CD14-positive monocyte (primary cell): Measurements from ENCODE around the gene TRAPPC6A. TPM values are rescaled to one million over a fixed set of nuclear protein-coding genes. Genes with fewer than 3 reads are reported as not detected.

Experiments used
- DNase-seq, 3 donors: peaks; one replicate each; pipeline ENCODE4 v3.0.0-alpha.2; 2011 to 2022
- H2AFZ ChIP-seq: 2 replicates; pipeline ENCODE4 v1.6.0; 2012; ENCODE audit warnings: mild to moderate bottlenecking, low read depth, low read length, inconsistent platforms; ENCODE audit not compliant: insufficient read depth, poor library complexity, severe bottlenecking
- H3K27ac ChIP-seq, 2 donors: 1 replicate in 1 of 2; 2 replicates in 1 of 2; pipeline ENCODE4 v1.5.1; 2012 to 2013; ENCODE audit warnings: low read length in 2 of 2, control low read depth in 1 of 2, inconsistent platforms in 1 of 2, low read depth in 1 of 2, mild to moderate bottlenecking in 1 of 2
- H3K27me3 ChIP-seq, 2 donors: one replicate each; pipeline versions ENCODE4 v1.6.0 to v1.6.1; 2011 to 2013; ENCODE audit warnings: low read length in 2 of 2; ENCODE audit not compliant: control insufficient read depth in 2 of 2, insufficient read depth in 2 of 2
- H3K36me3 ChIP-seq, 2 donors: replicated peaks in 1 of 2; 1 replicate in 1 of 2; 2 replicates in 1 of 2; pipeline versions ENCODE4 v1.5.1 to v1.6.1; 2012 to 2013; ENCODE audit warnings: low read length in 2 of 2, control low read depth in 1 of 2, inconsistent platforms in 1 of 2, mild to moderate bottlenecking in 1 of 2; ENCODE audit not compliant: insufficient read depth in 2 of 2, control insufficient read depth in 1 of 2
- H3K4me1 ChIP-seq, 2 donors: 1 replicate in 1 of 2; 2 replicates in 1 of 2; pipeline versions ENCODE4 v1.5.1 to v1.6.1; 2012 to 2013; ENCODE audit warnings: low read length in 2 of 2, control low read depth in 1 of 2, inconsistent platforms in 1 of 2, mild to moderate bottlenecking in 1 of 2, moderate library complexity in 1 of 2; ENCODE audit not compliant: insufficient read depth in 2 of 2, control insufficient read depth in 1 of 2
- H3K4me2 ChIP-seq: replicated peaks from 2 replicates; pipeline ENCODE3; 2012; ENCODE audit warnings: low read length, moderate library complexity, mild to moderate bottlenecking; ENCODE audit not compliant: poor library complexity, severe bottlenecking; ENCODE audit errors: extremely low read depth
- H3K4me3 ChIP-seq, 3 experiments: fragments of 200-600 bp in 1 of 3; sonication (generic) in 1 of 3; replicated peaks in 1 of 3; 1 replicate in 2 of 3; 2 replicates in 1 of 3; pipeline ENCODE4 v1.5.1; 2011 to 2013; ENCODE audit warnings: low read length in 3 of 3, mild to moderate bottlenecking in 3 of 3, control low read depth in 2 of 3, low read depth in 2 of 3, inconsistent platforms in 1 of 3, moderate library complexity in 1 of 3
- H3K79me2 ChIP-seq: 2 replicates; pipeline ENCODE4 v1.6.0; 2012; ENCODE audit warnings: mild to moderate bottlenecking, control low read depth, inconsistent platforms, low read length, moderate library complexity; ENCODE audit not compliant: insufficient read depth
- H3K9ac ChIP-seq: 2 replicates; pipeline ENCODE4 v1.6.0; 2017; ENCODE audit warnings: low read length, mild to moderate bottlenecking; ENCODE audit not compliant: insufficient read depth, poor library complexity, severe bottlenecking
- H3K9me3 ChIP-seq, 2 donors: replicated peaks in 1 of 2; 1 replicate in 1 of 2; 2 replicates in 1 of 2; pipeline versions ENCODE4 v1.5.1 to v1.6.1; 2012 to 2013; ENCODE audit warnings: low read length in 2 of 2, control low read depth in 1 of 2; ENCODE audit not compliant: control insufficient read depth in 1 of 2, insufficient read depth in 1 of 2
- H4K20me1 ChIP-seq: 2 replicates; pipeline ENCODE4 v1.6.0; 2012; ENCODE audit warnings: mild to moderate bottlenecking, low read length, control low read depth, moderate library complexity; ENCODE audit not compliant: insufficient read depth
- H3K27ac Mint-ChIP-seq, 7 donors: one replicate each; pipeline ENCODE4 v1.8.0; 2020; ENCODE audit warnings: mild to moderate bottlenecking in 7 of 7, mixed read lengths in 7 of 7, moderate library complexity in 6 of 7, inconsistent platforms in 2 of 7
- H3K27me3 Mint-ChIP-seq, 3 donors: one replicate each; pipeline ENCODE4 v1.8.0; 2021 to 2022; ENCODE audit warnings: low read depth in 3 of 3, mild to moderate bottlenecking in 3 of 3, mixed read lengths in 3 of 3, moderate library complexity in 3 of 3, inconsistent platforms in 1 of 3
- H3K36me3 Mint-ChIP-seq, 2 donors: one replicate each; pipeline ENCODE4 v1.8.0; 2020; ENCODE audit warnings: mixed read lengths in 2 of 2, inconsistent platforms in 1 of 2, mild to moderate bottlenecking in 1 of 2
- H3K4me1 Mint-ChIP-seq: one replicate; pipeline ENCODE4 v1.8.0; 2020; ENCODE audit warnings: mild to moderate bottlenecking, mixed read lengths
- H3K4me3 Mint-ChIP-seq, 2 donors: one replicate each; pipeline ENCODE4 v1.8.0; 2020; ENCODE audit warnings: mild to moderate bottlenecking in 2 of 2, mixed read lengths in 2 of 2, moderate library complexity in 1 of 2
- H3K9me3 Mint-ChIP-seq, 7 donors: one replicate each; pipeline ENCODE4 v1.8.0; 2020 to 2022; ENCODE audit warnings: mixed read lengths in 7 of 7, mild to moderate bottlenecking in 6 of 7, moderate library complexity in 6 of 7, inconsistent platforms in 2 of 7
- WGBS: methylation state at CpG from one replicate; pipeline ENCODE4 v1.1.5; 2013; ENCODE audit warnings: missing lambda C conversion rate; ENCODE audit not compliant: insufficient coverage; 5-methylcytosine and 5-hydroxymethylcytosine counted together
- intact Hi-C, 2 donors: fragments of 100-400 bp; cut with micrococcal nuclease; formaldehyde crosslinking; loops; one replicate each; pipeline versions ENCODE4 v1.15.0 to v1.15.1; 2023
- polyA plus RNA-seq, 3 donors: library from polyadenylated mRNA; depleted of rRNA in 1 of 3; unstranded in 2 of 3; stranded (reverse) in 1 of 3; fragments of 300-500 nt in 2 of 3; fragments of >200 nt in 1 of 3; fragmentation: Illumina TruSeq in 2 of 3; gene quantifications; 1 replicate in 2 of 3; 2 replicates in 1 of 3; pipeline ENCODE4 v1.2.3, GENCODE V29; 2012 to 2021
- TF ChIP-seq, protein P1 (sequence below): fragments of 200-600 bp; IDR thresholded peaks from one replicate; pipeline ENCODE4 v1.8.0; 2022; ENCODE audit warnings: antibody characterized with exemption, mild to moderate bottlenecking

TRAPPC6A gene
- polyA plus RNA-seq, 3 donors = 49.7 to 82.7 (median 63.4) TPM

DNA sequence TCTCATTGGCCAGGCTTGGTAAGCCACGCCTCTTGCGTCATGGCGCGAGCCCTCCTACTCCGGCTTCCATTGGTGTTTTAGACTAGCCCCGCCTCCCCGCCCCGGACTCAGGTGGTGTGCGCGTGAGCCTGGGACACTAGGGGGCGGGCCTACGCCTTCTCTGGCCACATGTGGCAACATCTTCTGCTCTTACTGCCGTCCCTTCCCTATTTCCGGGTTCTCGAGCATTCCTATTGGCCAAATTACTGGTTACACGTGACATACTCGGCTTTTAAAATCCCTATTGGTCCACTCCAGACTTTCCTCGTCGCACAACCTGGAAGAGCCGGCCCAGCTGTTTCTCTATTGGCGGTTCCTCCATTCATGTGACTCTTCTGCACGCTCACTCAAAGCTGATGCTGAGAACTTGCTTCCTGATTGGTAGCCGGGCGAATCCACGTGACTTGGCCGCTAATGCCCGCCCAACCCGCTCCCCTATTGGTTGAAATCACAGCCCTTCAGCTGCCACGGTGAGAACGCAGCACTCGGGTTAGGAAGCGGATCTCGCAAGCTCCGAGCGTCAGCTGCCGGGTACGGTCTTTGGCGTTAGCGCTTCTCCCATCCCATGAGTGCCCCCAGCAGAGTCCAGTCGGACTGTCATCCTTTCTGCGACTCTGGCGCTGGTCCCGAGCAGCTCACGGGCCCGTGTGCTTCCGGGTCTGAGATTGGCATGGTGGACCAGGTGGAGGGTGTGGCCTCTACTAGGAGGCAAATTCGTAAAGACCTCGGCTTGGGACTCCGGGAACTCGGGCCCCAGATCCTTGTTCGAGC, 430 bp upstream of the TRAPPC6A start, which contains the start of gene BLOC1S3:
Gene BLOC1S3 (plus strand): TSS at position 523 of the 810 bp plus-strand sequence. CDS start 513 bp downstream, outside the sequence.
- H3K4me1 ChIP-seq = peaks cover 39 to 53% of the 10 kb centered on the region in 2 donors
- peak within 1 kb of the TSS; percentile 85 for H2AFZ ChIP-seq
- H3K4me3 ChIP-seq = peak within 1 kb of the TSS; percentile 69 to 92 (median 82)
- peak within 1 kb of the TSS; percentile 92 to 99 for H3K27ac ChIP-seq
- peaks cover 41% of the 10 kb centered on the region for H3K79me2 ChIP-seq
- 0% methylated on average over 51 of the region's 51 CpGs for WGBS
- H3K9ac ChIP-seq = peak within 1 kb of the TSS; percentile 97
- peaks cover 17 to 26% of the 10 kb centered on the region in 2 donors for H3K36me3 Mint-ChIP-seq
- peak within 1 kb of the TSS; percentile 88 to 96 for H3K4me3 Mint-ChIP-seq
- H4K20me1 ChIP-seq = peaks cover 31% of the 10 kb centered on the region
- peak within 1 kb of the TSS; percentile 95 to 100 (median 98) for H3K27ac Mint-ChIP-seq
- H3K27me3 Mint-ChIP-seq = peaks cover 0 to under 1% (median 0%) of the 10 kb centered on the region in 3 donors
- intact Hi-C loops = loop anchor here in 1 of 2 donors (5.0 kb wide), 2 partner anchors 86 to 101 kb away; partner anchors contain the start of genes GEMIN7, PPP1R37 and ZNF296
- TF ChIP-seq, protein P1, sequence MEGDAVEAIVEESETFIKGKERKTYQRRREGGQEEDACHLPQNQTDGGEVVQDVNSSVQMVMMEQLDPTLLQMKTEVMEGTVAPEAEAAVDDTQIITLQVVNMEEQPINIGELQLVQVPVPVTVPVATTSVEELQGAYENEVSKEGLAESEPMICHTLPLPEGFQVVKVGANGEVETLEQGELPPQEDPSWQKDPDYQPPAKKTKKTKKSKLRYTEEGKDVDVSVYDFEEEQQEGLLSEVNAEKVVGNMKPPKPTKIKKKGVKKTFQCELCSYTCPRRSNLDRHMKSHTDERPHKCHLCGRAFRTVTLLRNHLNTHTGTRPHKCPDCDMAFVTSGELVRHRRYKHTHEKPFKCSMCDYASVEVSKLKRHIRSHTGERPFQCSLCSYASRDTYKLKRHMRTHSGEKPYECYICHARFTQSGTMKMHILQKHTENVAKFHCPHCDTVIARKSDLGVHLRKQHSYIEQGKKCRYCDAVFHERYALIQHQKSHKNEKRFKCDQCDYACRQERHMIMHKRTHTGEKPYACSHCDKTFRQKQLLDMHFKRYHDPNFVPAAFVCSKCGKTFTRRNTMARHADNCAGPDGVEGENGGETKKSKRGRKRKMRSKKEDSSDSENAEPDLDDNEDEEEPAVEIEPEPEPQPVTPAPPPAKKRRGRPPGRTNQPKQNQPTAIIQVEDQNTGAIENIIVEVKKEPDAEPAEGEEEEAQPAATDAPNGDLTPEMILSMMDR = peak; percentile 25
- no peaks in the 10 kb centered on the region for H3K27me3 ChIP-seq
- peaks cover 3 to 7% of the 10 kb centered on the region in 2 donors for H3K36me3 ChIP-seq
- DNase-seq = peak; percentile 100
- H3K9me3 Mint-ChIP-seq = peaks cover 0 to 2% (median 0%) of the 10 kb centered on the region in 7 donors
- H3K4me2 ChIP-seq = peak within 1 kb of the TSS; percentile 77
- H3K4me1 Mint-ChIP-seq = peaks cover 49% of the 10 kb centered on the region
- no peaks in the 10 kb centered on the region for H3K9me3 ChIP-seq

DNA sequence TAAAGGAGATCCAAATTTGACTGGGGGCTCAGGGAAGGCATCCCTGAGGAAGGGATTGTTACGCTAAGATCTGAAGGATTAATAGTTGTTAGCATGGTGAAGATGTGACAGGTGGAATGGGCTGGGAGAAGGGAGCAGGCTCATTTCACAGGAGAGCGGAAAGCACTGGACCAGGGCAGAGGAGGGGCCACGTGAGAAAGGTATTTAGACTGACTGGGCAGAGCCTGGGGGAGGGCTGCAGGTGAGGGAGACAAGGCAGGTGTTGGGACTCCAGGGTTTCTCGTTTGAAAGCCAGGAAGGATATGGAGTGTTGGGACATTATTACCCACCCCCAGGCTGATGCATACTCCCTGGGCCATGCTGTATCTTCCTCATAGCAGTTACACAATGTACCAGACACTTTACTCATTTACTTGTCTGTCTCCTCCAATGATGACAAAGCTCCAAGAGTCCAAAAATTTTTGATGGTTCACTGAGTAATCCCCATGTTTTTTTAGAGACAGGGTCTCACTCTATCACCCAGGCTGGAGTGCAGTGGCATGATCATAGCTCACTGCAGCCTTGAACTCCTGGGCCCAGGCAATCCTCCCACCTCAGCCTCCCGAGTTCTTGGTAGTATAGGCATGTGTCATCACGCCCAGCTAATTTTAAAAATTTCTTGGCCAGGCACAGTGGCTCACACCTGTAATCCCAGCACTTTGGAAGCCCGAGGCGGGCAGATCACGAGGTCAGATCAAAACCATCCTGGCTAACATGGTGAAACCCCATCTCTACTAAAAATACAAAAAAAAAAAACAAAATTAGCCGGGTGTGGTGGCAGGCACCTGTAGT, 2.3 kb downstream of the TRAPPC6A start:
- Histone ChIP-seq H3K27ac (no peak overlapping the region), H3K4me2 (no peak overlapping the region), H3K9me3 (no peaks in the 10 kb centered on the region), H4K20me1 (peaks cover 15% of the 10 kb centered on the region), H3K27me3 (no peaks in the 10 kb centered on the region), H3K79me2 (peaks cover 26% of the 10 kb centered on the region), H3K4me3 (no peak overlapping the region), H3K36me3 (no peaks in the 10 kb centered on the region), H2AFZ (no peak overlapping the region), H3K4me1 (peaks cover 32 to 33% of the 10 kb centered on the region in 2 donors), H3K9ac (no peak overlapping the region)
- Mint-ChIP-seq H3K4me3 (no peak overlapping the region), H3K36me3 (peaks cover 4 to 11% of the 10 kb centered on the region in 2 donors), H3K27me3 (peaks cover 0 to 1% (median 0%) of the 10 kb centered on the region in 3 donors), H3K27ac (peak overlapping the region in 5 of 7 donors; percentile 39 to 83 (median 66)), H3K4me1 (peaks cover 41% of the 10 kb centered on the region), H3K9me3 (no peaks in the 10 kb centered on the region)
- TF ChIP-seq, protein P1 = no peak
- DNase-seq = peak; percentile 30 to 72 (median 60)
- WGBS = 97% methylated on average over 8 of the region's 10 CpGs
- intact Hi-C loops = loop anchor here in 1 of 2 donors (5.0 kb wide), 2 partner anchors 83 to 98 kb away; partner anchors contain the start of genes GEMIN7, PPP1R37 and ZNF296
